Panc1 (cell line): ENCODE data around the gene NCAPG2. TPM values are rescaled to one million over a fixed set of nuclear protein-coding genes. Genes with fewer than 3 reads are reported as not detected.
"Not testable (repeated sequence)": the region's sequence is repeated elsewhere in the genome, so short reads cannot be mapped to it uniquely, and the experiment has no call there.

Source experiments
- ATAC-seq: fragments of 200-7000 bp; cut with Tn5 transposase; 2 replicates; pipeline ENCODE4 v1.9.1; 2020; ENCODE audit warnings: mild to moderate bottlenecking, moderate library complexity
- BruUV-seq: library from RNA; stranded (reverse); fragments of 400-500 nt; replicated peaks from 2 replicates; lab custom pipeline; 2021; lab: Mats Ljungman, UMichigan
- CTCF ChIA-PET: fragments of 300-600 bp; sonication (Branson Sonifier 250); formaldehyde crosslinking; loops from one replicate; lab custom pipeline; 2022; ENCODE audit warnings: antibody characterized with exemption; lab: Charles Lee
- POLR2A ChIA-PET: fragments of 300-600 bp; sonication (Branson Sonifier 250); formaldehyde crosslinking; loops from one replicate; lab custom pipeline; 2022; ENCODE audit warnings: antibody characterized with exemption; lab: Charles Lee
- DNase-seq: peaks from one replicate; pipeline ENCODE4 v3.0.0-alpha.2; 2010; ENCODE audit warnings: low read depth, low spot score
- H3K27ac ChIP-seq: 2 replicates; pipeline ENCODE4 v1.5.1; 2011; ENCODE audit warnings: mild to moderate bottlenecking, low read length, inconsistent platforms
- H3K27me3 ChIP-seq: fragments of 200-500 bp; sonication (Bioruptor generic); 2 replicates; pipeline ENCODE4 v1.6.0; 2014; ENCODE audit warnings: low read length, inconsistent platforms; ENCODE audit not compliant: control insufficient read depth, insufficient read depth
- H3K36me3 ChIP-seq: fragments of 200-500 bp; sonication (Bioruptor generic); 2 replicates; pipeline ENCODE4 v1.5.1; 2014; ENCODE audit warnings: inconsistent platforms, mild to moderate bottlenecking, low read length, moderate library complexity; ENCODE audit not compliant: control insufficient read depth, insufficient read depth
- H3K4me1 ChIP-seq: 2 replicates; pipeline ENCODE4 v1.5.1; 2011; ENCODE audit warnings: inconsistent platforms, mild to moderate bottlenecking, low read length, moderate library complexity; ENCODE audit not compliant: control insufficient read depth, insufficient read depth
- H3K4me3 ChIP-seq, 2 experiments: 2 replicates each; pipeline ENCODE4 v1.5.1; 2011 to 2012; ENCODE audit warnings: low read depth in 2 of 2, low read length in 2 of 2, mild to moderate bottlenecking in 2 of 2, inconsistent platforms in 1 of 2, moderate library complexity in 1 of 2
- H3K9me3 ChIP-seq: fragments of 200-500 bp; sonication (Bioruptor generic); 2 replicates; pipeline ENCODE4 v1.5.1; 2014; ENCODE audit warnings: low read depth, mild to moderate bottlenecking, inconsistent platforms, low read length, moderate library complexity; ENCODE audit not compliant: control insufficient read depth, insufficient read depth
- CTCF ChIP-seq: fragments of 450-650 bp; IDR thresholded peaks from 2 replicates; pipeline ENCODE4 v1.5.1; 2017; ENCODE audit warnings: mild to moderate bottlenecking
- POLR2AphosphoS5 ChIP-seq: IDR thresholded peaks from 2 replicates; pipeline ENCODE4 v1.6.1; 2012; ENCODE audit warnings: mild to moderate bottlenecking, low read depth, low read length, moderate library complexity
- REST ChIP-seq, 2 experiments: IDR thresholded peaks; 2 replicates each; pipeline ENCODE4 v1.6.1; 2011 to 2012; ENCODE audit warnings: low read depth in 2 of 2, control low read depth in 1 of 2, low read length in 1 of 2, mild to moderate bottlenecking in 1 of 2, moderate library complexity in 1 of 2; ENCODE audit not compliant: insufficient read depth in 1 of 2
- SIN3A ChIP-seq: IDR thresholded peaks from 2 replicates; pipeline ENCODE4 v1.6.1; 2012; ENCODE audit warnings: low read depth, mild to moderate bottlenecking, low read length, moderate library complexity, borderline replicate concordance; ENCODE audit not compliant: insufficient read depth
- TCF7L2 ChIP-seq: IDR thresholded peaks from 2 replicates; pipeline ENCODE4 v1.6.1; 2011; ENCODE audit warnings: mild to moderate bottlenecking, low read depth, low read length, inconsistent platforms
- in situ Hi-C: cut with HindIII; loops from 2 replicates; pipeline ENCODE4 v1.10.0; 2016; ENCODE audit warnings: low sequenced_read_pairs, low pct_unique_long_range_greater_than_20kb
- intact Hi-C: fragments of 100-400 bp; cut with micrococcal nuclease; formaldehyde crosslinking; loops from one replicate; pipeline ENCODE4 v1.10.0; 2022; ENCODE audit not compliant: unreplicated experiment
- total RNA-seq: library from RNA; stranded (reverse); gene quantifications from one replicate; pipeline ENCODE4 v1.2.1, GENCODE V29; 2021; ENCODE audit not compliant: unreplicated experiment

Gene NCAPG2
- total RNA-seq, 1 experiment from 2014 or later = 81.4 TPM

GRCh38 chr7:158705234-158705850 is 738 bp upstream of the NCAPG2 start:
- intact Hi-C loops = no loop called here
- no peak for ATAC-seq
- TF ChIP-seq SIN3A (no peak), CTCF (no peak), POLR2AphosphoS5 (no peak; the same call in 1 of the 2 replicates), REST (IDR thresholded peaks at IDR 0.05; ENCODE audit: insufficient read depth in 1 of 2, low read depth in 2 of 2, low read length in 1 of 2) (no peak), TCF7L2 (no peak)
- CTCF ChIA-PET = interaction anchor here (0.7 kb wide), 1 partner anchor 56 kb away, joined by 9 read pairs; no protein-coding TSS in a partner anchor
- Histone ChIP-seq H3K27ac (peak overlapping the region; percentile 84), H3K9me3 (no peaks in the 10 kb centered on the region; the same call in 1 of the 2 replicates), H3K36me3 (peaks cover 8% of the 10 kb centered on the region; the same call in 1 of the 2 replicates), H3K4me3 (peak overlapping the region; percentile 85 to 99), H3K4me1 (peaks cover 15% of the 10 kb centered on the region), H3K27me3 (no peaks in the 10 kb centered on the region)
- POLR2A ChIA-PET = interaction anchor here (0.6 to 1.1 kb wide), 3 partner anchors 14 to 235 kb away, joined by 3 to 5 read pairs (median 3); no protein-coding TSS in a partner anchor
- in situ Hi-C loops = no loop called here
- TSS peak; percentile 88 for BruUV-seq
- DNase-seq = no peak

GRCh38 chr7:158703679-158704523 is 703 bp downstream of the NCAPG2 start:
- peak overlapping the region; percentile 96 to 99 for H3K4me3 ChIP-seq
- CTCF ChIA-PET, DNase-seq, in situ Hi-C loops, H3K27me3 ChIP-seq, intact Hi-C loops, H3K36me3 ChIP-seq, ATAC-seq, H3K9me3 ChIP-seq: not testable (repeated sequence)
- POLR2A ChIA-PET = interaction anchor here (0.6 kb wide), 1 partner anchor 148 kb away, joined by 3 read pairs; no protein-coding TSS in a partner anchor
- TSS peak; percentile 52 for BruUV-seq
- H3K27ac ChIP-seq = peak overlapping the region; percentile 89
- H3K4me1 ChIP-seq = peaks cover 15% of the 10 kb centered on the region
